HG03097 (cell line): ENCODE measurements around the gene PAXX.
"Not testable (repeated sequence)": the region's sequence is repeated elsewhere in the genome, so short reads cannot be mapped to it uniquely, and the experiment has no call there.

ENCODE experiments used
- ATAC-seq: cut with Tn5 transposase; IDR thresholded peaks from one replicate; pipeline ENCODE4 v1.9.1; 2021; ENCODE audit not compliant: unreplicated experiment, low FRiP score

Gene PAXX

DNA sequence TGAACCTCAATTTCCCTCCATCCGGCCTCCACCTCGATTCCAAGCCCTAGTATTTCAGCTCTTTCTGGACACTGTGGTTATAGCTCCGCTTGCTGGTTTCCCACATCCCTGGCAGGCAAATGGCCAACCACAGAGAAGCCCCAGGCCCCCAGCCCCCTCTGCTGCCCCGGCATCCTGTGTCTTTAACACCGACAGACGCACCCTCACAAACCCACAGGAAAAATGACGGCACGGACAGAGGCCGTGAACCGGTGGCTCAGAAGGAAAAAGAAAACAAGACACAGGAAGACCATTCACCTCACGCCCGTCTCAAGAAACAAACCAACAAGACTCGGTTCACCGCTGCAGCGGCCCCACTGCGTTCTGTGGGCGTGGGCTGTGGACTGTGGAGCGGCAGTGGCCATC lies 5.6 kb downstream of the PAXX start:
- no peak for ATAC-seq

GRCh38 chr9:137000177-137000930 lies 8.1 kb downstream of the PAXX start:
- ATAC-seq: peak; percentile 63

DNA sequence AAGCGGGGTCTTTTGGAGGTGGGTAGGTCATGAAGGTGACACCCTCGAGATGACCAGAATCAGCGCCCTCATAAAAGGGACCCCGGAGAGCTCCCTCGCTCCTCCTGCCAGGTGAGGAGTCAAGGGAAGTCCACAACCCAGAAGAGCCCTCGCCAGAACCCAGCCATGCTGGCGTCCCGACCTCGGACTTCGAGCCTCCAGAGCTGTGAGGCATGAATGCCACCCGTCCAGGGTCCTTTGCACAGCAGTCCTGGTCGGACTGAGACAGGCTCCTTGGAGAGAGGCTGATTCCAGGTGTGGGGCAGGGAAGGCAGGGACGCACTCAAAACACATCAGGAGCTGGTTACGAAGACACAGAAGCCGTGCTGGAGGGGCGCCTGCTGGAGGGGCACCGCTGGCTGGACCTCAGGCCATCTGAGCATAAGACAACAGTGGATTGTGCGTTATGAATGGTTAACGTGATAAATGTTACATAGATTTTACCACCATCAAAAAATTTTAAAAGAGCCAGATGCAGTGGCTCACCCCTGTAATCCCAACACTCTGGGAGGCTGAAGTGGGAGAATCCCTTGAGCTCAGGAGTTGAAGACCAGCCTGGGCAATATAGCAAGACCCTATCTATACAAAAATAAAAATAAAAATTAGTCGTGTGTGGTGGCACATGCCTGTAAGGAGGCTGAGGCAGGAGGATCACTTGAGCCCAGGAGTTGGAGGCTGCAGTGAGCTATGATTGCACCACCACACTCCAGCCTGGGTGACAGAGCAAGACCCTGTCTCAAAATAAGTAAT lies 9.8 kb downstream of the PAXX start:
- no peak for ATAC-seq

- no peak for ATAC-seq
Observed at GRCh38 chr9:137002646-137003041, 10.4 kb downstream of the PAXX start.

GRCh38 chr9:137004285-137004684 lies 12.1 kb downstream of the PAXX start:
- not testable (repeated sequence) for ATAC-seq

- ATAC-seq: no peak
Observed at GRCh38 chr9:137006116-137007003, 14.1 kb downstream of the PAXX start.

DNA sequence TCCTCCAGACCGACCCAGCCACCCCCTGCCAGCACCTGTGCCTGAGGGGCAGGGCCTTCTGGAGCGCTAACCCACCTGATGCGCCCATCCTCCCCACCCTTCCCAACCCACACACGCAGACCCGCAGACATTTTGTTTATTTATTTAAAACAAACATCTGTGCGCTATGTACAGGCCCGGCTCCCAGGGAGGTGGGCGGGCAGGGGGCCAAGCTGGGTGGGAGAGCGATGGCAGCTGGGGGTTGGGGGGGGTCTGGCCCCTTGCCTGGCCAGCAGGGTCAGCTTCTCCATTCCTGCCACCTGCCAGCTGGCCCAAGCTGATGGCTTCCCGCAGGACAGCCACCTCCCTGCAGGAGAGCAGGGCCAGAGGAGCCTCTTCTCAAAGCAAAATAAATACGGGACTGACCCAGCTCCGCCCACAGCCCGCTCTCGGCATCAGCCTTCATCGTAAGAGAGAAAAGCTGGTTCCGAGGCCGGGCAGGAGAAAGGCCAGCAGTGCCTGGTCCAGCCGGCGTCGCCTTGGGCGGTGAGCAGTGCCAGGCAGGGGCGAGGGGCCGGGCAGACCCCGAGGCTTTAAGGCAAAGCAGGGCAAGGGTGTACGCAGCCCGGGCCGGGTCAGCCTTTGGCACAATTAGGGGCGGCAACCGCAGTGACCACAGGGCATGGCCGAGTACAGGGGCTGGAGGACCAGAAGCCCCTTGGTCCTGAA lies 15.0 kb downstream of the PAXX start:
- ATAC-seq: no peak

DNA sequence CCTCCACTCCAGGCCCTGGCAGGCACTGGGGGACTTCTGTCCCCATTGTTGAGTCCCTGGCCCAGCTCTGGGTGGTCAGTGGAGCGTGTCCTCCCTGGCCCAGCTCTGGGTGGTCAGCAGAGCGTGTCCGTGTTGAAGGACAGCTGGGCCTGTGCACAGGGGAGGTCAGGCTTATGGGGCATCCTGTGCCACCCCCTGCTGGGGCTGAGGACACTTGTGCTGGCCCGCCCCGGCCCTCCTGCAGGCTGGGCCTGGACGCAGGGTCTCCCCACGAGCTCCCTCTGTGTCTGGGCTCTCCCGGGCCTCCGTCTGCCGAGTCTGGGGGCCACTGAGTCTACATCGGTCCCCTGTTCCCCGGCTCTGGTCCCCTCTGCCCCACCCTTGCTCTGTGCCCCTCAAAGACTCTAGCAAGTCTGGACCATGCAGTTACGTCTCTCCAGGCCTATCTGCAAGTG lies 15.6 kb downstream of the PAXX start:
- ATAC-seq: no peak

- ATAC-seq: no peak
Observed at GRCh38 chr9:137008312-137008711, 16.1 kb downstream of the PAXX start.

DNA sequence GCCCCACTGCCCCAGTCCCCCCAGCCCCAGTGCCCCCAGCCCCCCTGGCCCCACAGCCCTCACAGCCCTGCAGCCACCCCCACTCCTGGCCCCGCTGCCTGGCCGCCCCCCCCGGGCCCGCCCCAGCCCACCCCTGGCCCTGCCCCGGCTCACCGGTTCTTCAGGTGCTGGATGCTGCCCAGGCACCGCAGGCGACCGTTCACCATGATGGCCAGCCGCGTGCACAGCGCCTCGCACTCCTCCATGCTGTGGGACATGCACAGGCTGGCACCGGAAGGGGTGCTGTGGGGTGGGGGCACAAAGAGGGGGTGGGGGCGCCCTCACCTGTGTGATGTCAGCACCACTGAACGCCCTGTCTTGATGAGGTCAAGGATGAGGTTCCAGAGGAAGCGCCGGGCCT lies 17.0 kb downstream of the PAXX start:
- ATAC-seq: no peak

DNA sequence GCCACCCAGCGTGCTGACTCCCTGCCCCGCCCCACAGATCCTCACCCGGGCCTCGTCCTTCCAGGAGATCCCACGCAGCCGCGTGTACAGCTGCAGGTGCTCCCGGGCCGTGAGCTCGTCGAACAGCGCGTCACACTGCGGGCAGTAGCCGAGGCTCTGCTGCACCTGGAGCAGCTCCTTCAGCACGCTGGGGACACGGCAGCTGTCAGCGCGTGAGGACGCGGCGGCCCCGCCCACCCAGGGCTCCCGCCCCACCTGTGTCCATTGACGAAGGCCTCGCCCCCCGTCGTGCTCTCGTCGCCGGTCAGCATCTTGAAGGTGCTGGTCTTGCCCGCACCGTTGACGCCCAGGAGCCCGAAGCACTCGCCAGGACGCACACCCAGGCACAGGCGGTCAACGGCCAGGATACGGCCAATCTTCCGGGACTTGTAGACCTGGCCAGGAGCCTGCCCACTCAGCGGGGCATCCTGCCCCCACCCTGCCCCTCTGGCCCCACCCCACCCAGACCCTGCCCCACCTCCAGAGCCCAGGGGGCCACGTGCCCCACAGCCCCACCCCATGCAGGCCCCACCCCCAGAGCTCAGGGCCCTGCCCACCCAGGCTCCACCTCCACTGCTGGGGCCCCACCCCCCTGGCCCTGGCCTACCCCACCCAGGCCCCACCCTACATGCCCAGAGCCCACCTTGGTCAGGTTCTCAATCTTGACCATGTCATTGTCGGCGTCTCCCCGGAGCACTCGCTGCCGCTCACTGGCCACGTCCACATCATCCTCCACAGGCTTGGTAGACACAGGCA lies 17.9 kb downstream of the PAXX start:
- no peak for ATAC-seq

- no peak for ATAC-seq
Observed at GRCh38 chr9:137011156-137011555, 18.9 kb downstream of the PAXX start.

DNA sequence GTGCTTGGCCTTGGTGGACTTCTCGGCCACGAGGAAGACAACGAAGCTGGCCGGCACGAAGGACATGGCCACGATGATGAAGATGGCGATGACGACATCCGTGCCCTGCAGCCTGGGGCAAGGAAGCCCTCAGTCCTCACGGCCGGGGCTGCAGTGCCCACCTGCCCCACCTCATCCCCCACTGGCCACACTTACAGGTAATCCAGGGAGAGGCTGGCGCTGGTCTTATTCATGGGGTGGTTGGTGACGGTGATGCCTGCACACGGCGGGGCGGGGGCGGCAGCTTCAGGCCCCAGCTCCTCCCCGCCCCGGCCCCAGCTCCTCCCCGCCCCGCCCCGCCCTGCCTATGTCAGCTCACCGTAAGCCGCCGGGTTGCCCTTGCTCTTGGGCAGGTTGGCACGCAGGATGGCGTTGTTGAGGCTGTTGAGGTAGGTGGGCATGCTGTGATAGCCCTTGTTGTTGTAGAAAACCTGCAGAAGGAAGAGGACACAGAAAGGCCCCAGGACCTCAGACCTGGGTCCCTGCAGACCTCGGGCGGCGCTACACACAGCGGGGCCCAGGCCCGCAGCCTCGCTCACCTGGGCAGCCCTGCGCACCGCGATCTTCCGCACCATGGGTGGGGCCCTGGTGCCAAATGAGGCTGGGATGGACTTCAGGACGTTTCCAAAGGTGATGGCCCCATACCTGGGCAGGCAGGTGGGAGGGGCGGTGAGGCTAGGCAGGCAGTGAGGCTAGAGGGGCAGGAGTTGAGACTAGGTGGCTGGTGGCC lies 19.9 kb downstream of the PAXX start:
- no peak for ATAC-seq

DNA sequence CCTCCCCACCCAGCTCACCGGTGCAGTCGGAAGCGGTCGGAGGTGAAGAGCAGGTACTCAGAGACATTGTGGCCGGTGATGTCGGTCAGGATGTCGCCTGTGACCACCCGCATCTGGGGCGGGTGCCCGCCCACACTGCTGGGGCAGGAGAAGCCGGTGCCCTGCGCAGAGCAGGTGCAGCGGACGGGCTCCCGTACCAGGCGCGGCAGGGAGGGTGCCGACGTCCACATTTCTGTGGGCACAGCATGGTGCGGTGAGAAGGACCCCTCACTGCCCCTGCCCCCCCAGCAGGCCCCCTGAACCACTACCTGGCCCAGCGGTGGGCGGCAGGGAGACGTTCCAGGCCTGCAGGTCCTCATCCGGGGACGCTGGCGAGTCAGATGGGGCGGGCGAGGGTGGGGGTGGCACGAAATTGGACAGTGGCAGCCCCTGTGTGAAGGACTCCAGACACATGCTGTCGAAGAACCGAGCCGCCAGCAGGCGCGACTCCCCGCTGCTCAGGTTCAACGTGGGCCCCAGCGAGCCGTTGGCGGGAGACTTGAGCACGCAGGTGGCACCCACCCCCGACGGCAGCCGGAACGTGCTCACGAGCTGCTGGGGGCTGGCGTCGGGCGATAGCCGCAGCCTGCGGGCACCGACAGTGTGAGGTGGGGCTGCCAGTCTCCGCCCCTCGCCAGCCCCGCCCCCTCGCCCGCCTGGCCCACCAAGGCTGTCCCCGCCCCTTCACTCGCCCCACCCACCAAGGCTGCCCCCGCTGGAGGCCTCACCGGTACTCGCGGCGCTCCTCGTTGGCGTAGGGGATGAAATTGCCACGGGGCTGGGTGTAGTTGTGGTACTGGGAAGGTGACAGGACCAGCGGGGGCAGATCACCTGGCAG lies 20.7 kb downstream of the PAXX start:
- ATAC-seq: no peak

DNA sequence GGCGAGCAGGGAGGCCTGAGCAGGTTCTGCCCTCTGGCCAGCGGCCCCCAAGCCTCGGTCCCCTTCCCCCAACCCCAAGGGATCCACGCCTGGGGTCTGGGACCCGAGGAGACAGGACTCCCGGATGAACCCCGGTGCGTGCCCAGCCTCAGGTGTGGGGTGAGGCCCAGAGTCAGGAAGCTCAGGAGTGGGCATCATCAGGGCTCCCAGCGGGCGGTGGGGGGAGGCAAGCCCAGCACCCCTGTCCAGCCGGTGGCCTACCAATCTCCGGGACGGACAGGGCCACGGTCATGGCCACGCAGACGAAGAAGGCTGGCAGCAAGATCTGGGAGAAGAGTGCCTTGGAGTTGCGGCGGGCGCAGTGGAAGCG lies 21.3 kb downstream of the PAXX start:
- no peak for ATAC-seq

GRCh38 chr9:137014166-137014565 lies 21.9 kb downstream of the PAXX start:
- ATAC-seq: no peak

GRCh38 chr9:137014776-137015539 lies 22.7 kb downstream of the PAXX start:
- ATAC-seq: no peak
